EL (cell line): ENCODE data around the gene HOXC12.

Experiments used
- DNase-seq: peaks from one replicate; pipeline ENCODE4 v3.0.0-alpha.2; 2016

Gene HOXC12

DNA sequence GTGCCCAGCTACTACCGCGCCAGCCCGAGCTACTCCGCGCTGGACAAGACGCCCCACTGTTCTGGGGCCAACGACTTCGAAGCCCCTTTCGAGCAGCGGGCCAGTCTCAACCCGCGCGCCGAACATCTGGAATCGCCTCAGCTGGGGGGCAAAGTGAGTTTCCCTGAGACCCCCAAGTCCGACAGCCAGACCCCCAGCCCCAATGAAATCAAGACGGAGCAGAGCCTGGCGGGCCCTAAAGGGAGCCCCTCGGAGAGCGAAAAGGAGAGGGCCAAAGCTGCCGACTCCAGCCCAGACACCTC lies 30.9 kb downstream of the HOXC12 start:
- DNase-seq, result no peak

DNA sequence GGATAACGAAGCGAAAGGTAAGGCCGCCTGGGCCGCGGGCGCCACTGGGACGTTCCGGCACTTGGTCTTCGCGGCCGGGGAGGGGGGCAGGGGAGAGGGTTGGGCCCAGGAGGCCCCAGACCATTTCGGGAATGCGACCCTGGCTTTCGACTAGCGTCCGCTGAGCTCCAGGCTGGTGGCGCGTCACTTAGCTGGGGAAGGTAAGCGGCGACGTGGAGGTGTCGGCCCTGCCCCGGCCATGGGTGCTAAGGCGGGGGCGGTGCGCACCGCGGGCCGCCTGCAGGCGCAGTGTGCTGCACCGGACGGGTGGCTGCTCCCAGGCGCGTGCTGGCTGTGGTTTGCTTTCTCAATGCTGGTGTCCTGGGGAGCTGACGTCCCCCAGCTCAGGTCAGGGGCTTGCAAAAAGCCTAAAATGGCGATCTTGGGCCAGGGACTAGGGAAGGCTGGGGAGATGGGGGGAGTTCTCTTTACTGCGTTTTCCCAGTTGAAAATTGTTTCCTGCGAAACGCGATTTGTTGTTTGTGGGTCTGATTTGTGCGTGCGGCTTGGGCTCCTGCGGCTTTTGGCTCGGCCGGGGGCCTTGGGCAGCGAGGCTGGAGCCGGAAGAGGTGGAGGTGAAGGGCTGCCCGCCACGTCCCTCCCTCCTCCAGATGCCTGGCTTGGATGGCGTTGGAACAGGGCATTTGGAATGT lies 31.4 kb downstream of the HOXC12 start:
- DNase-seq, result peak; percentile 60

- DNase-seq, result no peak
Measured at GRCh38 chr12:53986686-53987483, 32.2 kb downstream of the HOXC12 start.

DNA sequence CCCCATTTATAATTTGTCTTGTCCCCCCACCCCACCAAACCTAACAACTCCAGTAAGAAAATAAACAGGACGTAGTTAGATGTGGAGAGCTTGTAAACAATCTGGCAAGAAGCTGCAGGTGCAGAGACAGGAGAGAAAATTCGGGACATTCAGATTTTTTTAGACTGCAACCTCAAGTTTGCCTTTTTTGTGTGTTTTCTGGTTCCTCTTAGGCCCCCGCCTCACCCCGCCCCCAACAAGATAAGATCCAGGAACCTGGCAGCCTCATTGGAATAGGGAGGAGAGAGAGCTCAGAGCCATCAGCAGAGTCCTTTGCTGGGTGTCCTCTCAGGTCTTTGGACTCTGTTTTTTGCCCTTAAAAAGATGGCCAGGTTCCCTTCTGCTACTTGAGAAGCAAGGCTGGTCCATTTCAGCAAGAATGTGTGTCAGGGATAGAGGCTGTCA lies 33.1 kb downstream of the HOXC12 start:
- no peak for DNase-seq

DNA sequence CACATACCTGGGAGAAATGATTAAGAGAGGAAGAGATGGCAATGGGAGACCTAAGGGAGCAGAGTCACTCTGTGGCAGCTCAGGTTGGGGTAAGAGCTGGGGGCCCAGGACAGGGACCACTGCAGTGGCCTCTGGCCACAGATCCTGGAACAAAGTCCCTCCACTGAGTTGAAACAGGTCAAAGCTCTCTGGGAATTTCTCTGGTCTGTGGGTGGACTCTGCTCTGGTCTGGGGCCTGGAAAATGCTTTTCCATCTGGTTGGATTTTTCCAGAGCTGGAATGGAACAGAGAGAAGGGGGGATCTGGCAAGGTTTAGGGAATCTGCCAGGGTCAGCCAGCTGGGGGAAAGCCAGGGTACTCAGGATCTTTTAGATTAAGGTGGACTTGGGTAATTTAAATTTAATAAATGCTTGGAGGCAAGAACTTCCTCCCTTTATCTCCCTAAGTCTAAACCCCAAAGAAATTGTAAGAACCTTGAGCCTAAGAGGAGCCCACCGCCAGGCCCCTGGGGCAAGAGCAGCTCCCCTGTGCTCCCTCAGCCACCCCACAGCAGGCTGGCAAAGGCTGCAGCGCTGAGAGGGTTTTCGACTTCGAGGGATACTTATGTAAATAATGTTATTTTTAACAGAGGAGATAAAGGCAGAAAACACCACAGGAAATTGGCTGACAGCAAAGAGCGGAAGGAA lies 34.0 kb downstream of the HOXC12 start:
- no peak for DNase-seq

DNA sequence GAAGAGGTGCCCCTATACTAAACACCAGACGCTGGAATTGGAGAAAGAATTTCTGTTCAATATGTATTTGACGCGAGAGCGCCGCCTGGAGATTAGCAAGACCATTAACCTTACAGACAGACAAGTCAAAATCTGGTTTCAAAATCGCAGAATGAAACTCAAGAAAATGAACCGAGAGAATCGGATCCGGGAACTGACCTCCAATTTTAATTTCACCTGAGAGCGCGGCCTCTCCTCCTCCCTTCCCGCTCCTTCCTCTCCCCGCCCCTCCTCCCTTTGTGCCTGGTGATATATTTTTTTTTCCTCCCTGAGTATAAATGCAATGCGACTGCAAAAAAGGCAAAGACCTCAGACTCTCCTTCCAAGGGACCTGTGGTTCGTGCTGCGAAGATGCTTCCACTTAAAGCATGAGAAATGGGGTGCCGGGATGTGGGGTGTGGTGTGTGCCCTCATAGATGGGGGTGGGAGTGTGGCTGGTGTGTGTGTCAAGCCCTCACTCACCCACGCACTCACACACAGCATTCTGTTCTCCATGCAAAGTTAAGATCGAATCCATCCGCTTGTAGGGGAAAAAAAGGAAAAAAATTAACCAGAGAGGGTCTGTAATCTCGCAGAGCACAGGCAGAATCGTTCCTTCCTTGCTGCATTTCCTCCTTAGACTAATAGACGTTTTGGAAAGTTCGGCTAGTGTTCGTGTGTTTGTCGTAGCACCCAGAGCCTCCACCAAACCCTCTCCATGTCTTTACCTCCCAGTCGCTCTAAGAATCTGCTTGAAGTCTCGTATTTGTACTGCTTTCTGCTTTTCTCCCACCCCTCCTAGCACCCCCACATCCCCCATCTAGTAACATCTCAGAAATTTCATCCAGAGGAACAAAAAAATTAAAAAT lies 34.8 kb downstream of the HOXC12 start:
- no peak for DNase-seq

DNA sequence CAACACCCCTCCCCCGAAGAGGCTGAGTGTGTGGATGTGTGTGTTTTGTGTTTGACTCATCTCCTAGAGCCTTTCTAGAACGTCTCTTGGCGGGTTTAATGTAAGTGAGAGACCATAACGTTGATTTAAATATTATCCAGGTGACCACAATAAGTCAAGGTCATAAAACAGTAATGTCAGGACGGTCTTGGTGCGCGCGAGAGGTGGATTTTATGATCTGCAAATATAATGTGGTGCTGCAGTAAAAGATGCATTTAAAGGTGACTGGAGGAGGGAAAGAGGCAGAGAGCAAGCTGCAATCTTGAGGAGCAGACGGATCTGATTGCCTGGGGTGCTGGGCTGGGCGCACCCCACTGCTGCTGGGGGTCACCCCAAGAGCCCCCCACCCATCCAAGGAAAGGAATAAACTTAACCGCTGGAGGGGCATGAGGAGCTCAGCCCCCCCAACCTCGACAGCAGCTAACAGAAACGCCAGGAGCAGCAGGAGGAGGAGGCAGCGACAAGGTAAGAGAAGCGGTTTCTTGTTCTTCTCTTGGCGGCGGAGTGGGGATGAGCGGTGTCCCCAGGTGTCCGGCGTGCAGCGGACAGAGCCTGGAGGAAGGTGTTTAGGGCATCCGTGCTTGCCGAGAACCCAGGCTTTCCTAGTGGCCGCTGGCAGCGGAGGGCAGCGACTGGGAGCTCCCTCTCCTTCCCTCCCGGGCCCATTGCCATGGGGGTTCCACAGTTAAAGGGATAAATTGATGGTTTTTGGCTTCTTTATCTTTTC lies 35.8 kb downstream of the HOXC12 start:
- no peak for DNase-seq

- no peak for DNase-seq
Measured at GRCh38 chr12:53991077-53991460, 36.4 kb downstream of the HOXC12 start.

- DNase-seq, result no peak
Measured at GRCh38 chr12:53992377-53992889, 37.7 kb downstream of the HOXC12 start.

DNA sequence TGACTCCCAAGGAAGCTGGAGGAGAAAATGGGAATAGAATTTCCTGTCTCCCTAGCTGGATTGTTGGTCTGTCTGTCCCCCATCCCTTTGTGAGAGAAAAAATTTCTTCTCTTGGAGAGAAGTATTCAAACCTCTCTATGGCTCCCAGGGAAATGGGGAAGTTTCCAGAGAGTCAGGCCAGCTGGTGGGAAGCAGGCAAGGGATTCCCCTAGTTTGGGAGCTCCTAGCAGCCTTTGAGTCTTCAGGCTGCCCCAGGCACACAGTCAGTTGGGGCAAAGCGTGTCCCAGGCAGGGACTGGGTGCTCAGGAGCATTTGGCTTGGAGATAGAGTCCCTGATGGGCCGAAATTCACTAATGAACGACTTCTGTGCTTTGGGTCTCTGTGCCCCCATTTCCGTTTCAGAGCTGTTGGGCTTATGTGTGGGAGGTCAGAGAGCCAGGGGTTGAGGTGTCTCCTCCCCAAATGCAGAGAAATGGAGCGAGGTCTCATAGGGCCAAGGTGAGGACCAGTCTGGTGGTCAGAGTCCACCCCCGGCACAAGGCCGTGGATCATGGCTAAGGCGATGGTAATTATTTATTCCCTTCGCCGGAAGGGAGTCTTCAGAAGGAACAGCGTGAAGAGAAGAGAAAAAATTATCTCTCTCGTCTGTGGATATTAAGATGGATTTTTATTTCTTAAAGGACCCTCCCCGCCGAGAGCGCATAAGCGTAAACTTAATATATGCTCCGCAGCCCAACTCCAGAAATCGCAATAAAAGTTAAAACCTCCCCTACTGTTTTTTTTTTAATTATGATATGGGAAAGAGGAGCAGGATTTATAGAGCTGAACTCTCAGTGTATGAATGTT lies 38.7 kb downstream of the HOXC12 start:
- no peak for DNase-seq

GRCh38 chr12:53994009-53994263 lies 39.2 kb downstream of the HOXC12 start:
- DNase-seq, result no peak

- no peak for DNase-seq
Measured at GRCh38 chr12:53994264-53995001, 39.7 kb downstream of the HOXC12 start.

DNA sequence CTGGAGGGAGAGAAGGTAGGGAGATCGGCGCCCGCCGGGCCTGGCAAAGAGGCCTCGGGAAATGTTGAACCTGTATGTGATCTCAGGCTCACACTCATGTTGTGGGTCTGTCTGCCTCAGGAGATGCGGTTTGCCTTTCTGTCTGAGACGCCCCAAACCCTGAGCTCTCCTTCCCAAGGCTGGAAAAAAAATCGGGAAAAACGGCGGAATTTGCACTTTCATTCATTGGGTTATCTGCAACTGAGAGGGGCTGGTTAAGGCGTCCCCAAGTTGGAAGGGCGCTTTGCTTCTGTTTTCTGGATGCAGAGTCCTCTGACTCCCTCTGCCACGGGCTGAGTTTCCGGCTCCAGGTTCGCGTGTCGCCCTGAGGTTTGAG lies 40.3 kb downstream of the HOXC12 start:
- DNase-seq, result no peak

- no peak for DNase-seq
Measured at GRCh38 chr12:53995378-53996239, 40.9 kb downstream of the HOXC12 start.

DNA sequence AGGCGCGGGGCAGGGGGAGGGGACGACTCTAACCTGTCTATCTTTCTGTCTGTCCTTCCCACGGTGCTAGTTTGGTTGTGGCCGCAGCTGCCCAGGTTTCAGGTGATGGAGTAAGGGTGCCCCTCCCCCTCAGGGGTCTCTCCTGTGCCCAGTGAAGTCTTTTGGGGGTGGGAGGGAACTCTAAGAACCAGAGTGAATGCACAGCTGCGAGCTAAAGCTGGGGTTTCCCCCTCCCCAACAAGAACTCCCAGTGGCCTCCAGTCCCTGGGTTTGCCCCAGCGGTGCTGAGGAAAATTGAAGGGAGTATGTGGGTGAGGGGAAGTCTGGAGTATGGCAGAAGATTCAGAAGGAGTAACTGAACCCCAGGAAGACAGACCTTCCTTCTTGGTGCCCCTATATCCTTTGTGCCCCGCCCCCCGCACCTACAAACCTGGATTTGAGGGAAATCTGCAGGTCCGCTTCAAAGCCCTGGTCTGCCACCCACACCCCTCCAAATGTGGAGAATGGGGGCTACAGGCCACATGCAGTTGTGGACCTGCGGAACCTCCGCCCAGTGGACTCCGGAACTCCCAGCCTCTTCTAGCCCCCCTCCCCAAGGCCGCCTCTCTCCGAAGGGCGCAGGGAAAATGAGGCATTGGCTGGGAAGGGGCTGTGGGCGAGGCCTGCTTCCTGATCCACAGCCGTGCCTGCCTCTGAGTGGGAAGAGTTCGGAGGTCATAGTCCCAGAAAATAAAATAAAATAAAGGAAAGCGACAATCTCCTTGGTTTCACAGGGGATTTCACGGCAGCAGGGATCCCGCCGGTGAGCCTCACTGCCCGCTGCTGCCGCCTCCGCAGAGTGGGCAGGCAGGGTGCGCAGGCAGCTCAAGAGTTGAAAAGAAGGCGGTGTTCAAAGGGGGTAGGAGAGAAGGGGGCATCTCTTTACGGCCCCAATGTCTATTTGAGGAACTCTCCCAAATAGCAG lies 41.8 kb downstream of the HOXC12 start:
- DNase-seq, result no peak

GRCh38 chr12:53997204-53998109 lies 42.8 kb downstream of the HOXC12 start:
- no peak for DNase-seq
